ENCODE measurements around the gene PRSS1.

GRCh38 chr7:142772673-142773072 lies 23.4 kb downstream of the PRSS1 start:
- TF ChIP-seq POLR2A (IDR thresholded peaks at IDR 0.05; ENCODE audit: low read depth, low read length) (no peak), TAF1 (IDR thresholded peaks at IDR 0.05; ENCODE audit: borderline replicate concordance, low read depth, low read length) (no peak), POLR2AphosphoS5 (IDR thresholded peaks at IDR 0.05; ENCODE audit: low read depth, low read length) (no peak)
